Measurements from ENCODE around the gene PLEKHG4B. TPM values are rescaled to one million over a fixed set of nuclear protein-coding genes. Genes with fewer than 3 reads are reported as not detected.
"Not testable (repeated sequence)": the region's sequence is repeated elsewhere in the genome, so short reads cannot be mapped to it uniquely, and the experiment has no call there.

The PLEKHG4B gene
- total and polyA plus RNA-seq, 9 donors: 0.46 to 2.9 (median 1.1) TPM

DNA sequence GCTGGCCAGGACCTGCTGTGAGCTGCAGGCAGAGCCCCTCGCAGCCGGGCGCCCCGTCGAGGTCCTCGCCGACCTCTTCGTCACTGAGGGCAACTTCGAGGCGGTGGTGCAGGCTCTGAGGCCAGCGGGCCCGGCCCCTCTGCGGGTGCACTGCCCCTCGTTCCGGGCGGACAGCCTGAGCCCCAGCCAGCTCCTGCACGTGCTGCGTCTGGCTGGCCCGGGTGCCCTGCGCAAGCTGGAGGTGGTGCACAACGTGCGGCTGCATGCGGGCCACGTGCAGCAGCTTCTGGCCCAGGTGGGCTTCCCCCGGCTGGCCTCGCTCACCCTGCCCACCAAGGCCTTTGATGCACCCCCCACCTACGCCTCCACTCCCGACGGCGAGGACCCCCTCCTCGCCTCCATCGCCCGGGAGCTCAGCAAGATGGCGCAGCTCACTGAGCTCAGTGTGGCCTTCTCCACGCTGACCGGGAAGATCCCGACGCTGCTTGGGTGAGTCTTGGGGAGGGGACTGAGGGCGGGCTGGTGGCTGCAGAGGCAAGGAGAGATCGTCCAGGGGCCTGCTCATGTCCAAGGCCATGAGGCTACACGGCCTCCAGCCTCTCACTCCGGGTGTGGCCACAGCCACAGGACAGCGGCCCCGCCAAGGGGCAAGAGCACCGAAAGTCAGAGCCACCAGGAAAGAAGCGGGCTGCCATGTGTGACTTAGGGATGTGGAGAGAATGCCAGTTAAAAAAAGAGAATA, 100.2 kb downstream of the PLEKHG4B start:
- peak overlapping the region; percentile 47 for H3K4me3 ChIP-seq (ENCODE audit: low read length)
- peaks cover 5% of the 10 kb centered on the region for H3K36me3 ChIP-seq (ENCODE audit: control insufficient read depth, insufficient read depth, low read length)
- WGBS (ENCODE audit: insufficient coverage): 77% methylated on average over 46 of the region's 46 CpGs
- H3K4me1 ChIP-seq (ENCODE audit: control insufficient read depth, insufficient read depth, low read length): peaks cover 38% of the 10 kb centered on the region
- H3K27ac ChIP-seq (ENCODE audit: low read length): peak overlapping the region; percentile 51
- peaks cover 9% of the 10 kb centered on the region for H3K27me3 ChIP-seq (ENCODE audit: control insufficient read depth, insufficient read depth, low read length)
- no peaks in the 10 kb centered on the region for H3K9me3 ChIP-seq (replicated peaks; ENCODE audit: control insufficient read depth, low read depth, low read length)
- no peak for DNase-seq

- Histone ChIP-seq H3K36me3 (ENCODE audit: control insufficient read depth, insufficient read depth, low read length) (peaks cover 5% of the 10 kb centered on the region), H3K4me3 (ENCODE audit: low read length) (peak overlapping the region; percentile 47), H3K9me3 (replicated peaks; ENCODE audit: control insufficient read depth, low read depth, low read length) (no peaks in the 10 kb centered on the region), H3K27me3 (ENCODE audit: control insufficient read depth, insufficient read depth, low read length) (peaks cover 9% of the 10 kb centered on the region), H3K4me1 (ENCODE audit: control insufficient read depth, insufficient read depth, low read length) (peaks cover 38% of the 10 kb centered on the region), H3K27ac (ENCODE audit: low read length) (peak overlapping the region; percentile 51)
- DNase-seq: no peak
- 82% methylated on average over 6 of the region's 9 CpGs for WGBS (ENCODE audit: insufficient coverage)
Measured at GRCh38 chr5:192691-192969, 100.7 kb downstream of the PLEKHG4B start.

DNA sequence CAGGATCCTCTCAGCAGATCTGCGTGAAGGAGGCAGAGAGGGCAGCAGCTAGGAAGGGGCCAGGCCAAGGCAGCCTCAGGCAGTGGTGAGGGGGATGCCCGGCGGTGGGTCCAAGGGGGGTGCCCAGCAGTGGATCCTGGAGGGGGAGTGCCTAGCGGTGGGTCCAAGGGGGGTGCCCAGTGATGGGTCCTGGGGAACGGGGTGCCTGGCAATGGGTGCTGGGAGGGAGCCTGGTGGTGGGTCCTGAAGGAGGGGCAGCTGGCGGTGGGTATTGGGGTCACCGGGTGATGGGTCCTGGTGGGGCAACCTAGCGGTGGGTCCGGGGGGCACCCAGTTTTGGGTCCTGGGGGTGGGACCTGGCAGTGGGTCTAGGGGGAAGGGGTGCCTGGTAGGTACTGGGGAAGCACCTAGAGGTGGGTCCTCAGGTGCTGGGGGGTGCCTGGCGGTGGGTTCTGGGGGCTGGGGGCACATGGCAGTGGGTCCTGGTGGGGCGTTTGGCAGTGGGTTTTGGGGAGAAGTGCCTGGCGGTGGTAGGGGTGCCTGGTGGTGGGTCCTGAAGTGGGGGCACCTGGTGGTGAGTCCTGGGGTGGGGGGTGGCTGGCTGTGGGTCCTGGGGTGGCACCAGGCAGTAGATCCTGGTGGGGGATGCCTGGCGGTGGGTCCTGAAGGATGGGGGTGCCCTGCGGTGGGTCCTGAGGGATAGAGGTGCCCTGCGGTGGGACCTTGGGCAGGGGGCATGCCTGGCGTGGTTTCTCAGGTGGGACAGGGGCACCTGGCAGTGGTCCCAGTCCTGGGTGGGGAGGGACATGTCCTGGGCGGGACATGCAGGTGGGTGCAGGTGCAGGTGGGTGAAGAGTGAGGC, 101.2 kb downstream of the PLEKHG4B start:
- DNase-seq: no peak
- peaks cover 9% of the 10 kb centered on the region for H3K27me3 ChIP-seq (ENCODE audit: control insufficient read depth, insufficient read depth, low read length)
- H3K27ac ChIP-seq (ENCODE audit: low read length): peak overlapping the region; percentile 51
- peak overlapping the region; percentile 47 for H3K4me3 ChIP-seq (ENCODE audit: low read length)
- H3K9me3 ChIP-seq (replicated peaks; ENCODE audit: control insufficient read depth, low read depth, low read length): no peaks in the 10 kb centered on the region
- peaks cover 33% of the 10 kb centered on the region for H3K4me1 ChIP-seq (ENCODE audit: control insufficient read depth, insufficient read depth, low read length)
- WGBS (ENCODE audit: insufficient coverage): 89% methylated on average over 16 of the region's 17 CpGs
- peaks cover 5% of the 10 kb centered on the region for H3K36me3 ChIP-seq (ENCODE audit: control insufficient read depth, insufficient read depth, low read length)

- Histone ChIP-seq H3K4me1 (ENCODE audit: control insufficient read depth, insufficient read depth, low read length) (peaks cover 24% of the 10 kb centered on the region), H3K9me3 (replicated peaks; ENCODE audit: control insufficient read depth, low read depth, low read length) (no peaks in the 10 kb centered on the region), H3K4me3 (ENCODE audit: low read length) (peak overlapping the region; percentile 47), H3K36me3 (ENCODE audit: control insufficient read depth, insufficient read depth, low read length) (peaks cover 5% of the 10 kb centered on the region), H3K27me3 (ENCODE audit: control insufficient read depth, insufficient read depth, low read length) (peaks cover 7% of the 10 kb centered on the region), H3K27ac (ENCODE audit: low read length) (no peak overlapping the region)
- WGBS (ENCODE audit: insufficient coverage): 78% methylated on average over 9 of the region's 15 CpGs
- no peak for DNase-seq
Measured at GRCh38 chr5:194102-194501, 102.1 kb downstream of the PLEKHG4B start.

DNA sequence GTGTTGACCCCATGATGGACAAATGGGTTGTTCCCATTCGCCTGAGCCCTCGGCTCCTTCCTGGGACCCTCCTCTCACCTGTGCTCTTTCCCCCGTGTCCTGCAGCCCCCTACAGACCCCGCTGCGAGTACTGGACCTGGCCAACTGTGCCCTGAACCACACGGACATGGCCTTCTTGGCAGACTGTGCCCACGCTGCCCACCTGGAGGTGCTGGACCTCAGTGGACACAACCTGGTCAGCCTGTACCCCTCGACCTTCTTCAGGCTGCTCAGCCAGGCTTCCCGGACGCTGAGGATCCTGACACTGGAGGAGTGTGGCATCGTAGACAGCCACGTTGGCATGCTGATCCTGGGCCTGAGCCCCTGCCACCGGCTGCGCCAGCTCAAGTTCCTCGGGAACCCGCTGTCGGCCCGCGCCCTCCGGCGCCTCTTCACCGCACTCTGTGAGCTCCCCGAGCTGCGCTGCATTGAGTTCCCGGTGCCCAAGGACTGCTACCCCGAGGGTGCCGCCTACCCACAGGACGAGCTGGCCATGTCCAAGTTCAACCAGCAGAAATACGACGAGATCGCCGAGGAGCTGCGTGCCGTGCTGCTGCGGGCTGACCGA, 102.7 kb downstream of the PLEKHG4B start:
- Histone ChIP-seq H3K9me3 (replicated peaks; ENCODE audit: control insufficient read depth, low read depth, low read length) (no peaks in the 10 kb centered on the region), H3K4me1 (ENCODE audit: control insufficient read depth, insufficient read depth, low read length) (peaks cover 18% of the 10 kb centered on the region), H3K4me3 (ENCODE audit: low read length) (no peak overlapping the region), H3K36me3 (ENCODE audit: control insufficient read depth, insufficient read depth, low read length) (peaks cover 5% of the 10 kb centered on the region), H3K27me3 (ENCODE audit: control insufficient read depth, insufficient read depth, low read length) (peaks cover 7% of the 10 kb centered on the region), H3K27ac (ENCODE audit: low read length) (no peak overlapping the region)
- 92% methylated on average over 35 of the region's 36 CpGs for WGBS (ENCODE audit: insufficient coverage)
- no peak for DNase-seq

GRCh38 chr5:195401-196160, 103.6 kb downstream of the PLEKHG4B start:
- 72% methylated on average over 24 of the region's 33 CpGs for WGBS (ENCODE audit: insufficient coverage)
- Histone ChIP-seq H3K36me3 (ENCODE audit: control insufficient read depth, insufficient read depth, low read length) (peaks cover 5% of the 10 kb centered on the region), H3K9me3 (replicated peaks; ENCODE audit: control insufficient read depth, low read depth, low read length) (no peaks in the 10 kb centered on the region), H3K27me3 (ENCODE audit: control insufficient read depth, insufficient read depth, low read length) (peaks cover 7% of the 10 kb centered on the region), H3K27ac (ENCODE audit: low read length) (no peak overlapping the region), H3K4me3 (ENCODE audit: low read length) (no peak overlapping the region), H3K4me1 (ENCODE audit: control insufficient read depth, insufficient read depth, low read length) (peaks cover 11% of the 10 kb centered on the region)
- no peak for DNase-seq

DNA sequence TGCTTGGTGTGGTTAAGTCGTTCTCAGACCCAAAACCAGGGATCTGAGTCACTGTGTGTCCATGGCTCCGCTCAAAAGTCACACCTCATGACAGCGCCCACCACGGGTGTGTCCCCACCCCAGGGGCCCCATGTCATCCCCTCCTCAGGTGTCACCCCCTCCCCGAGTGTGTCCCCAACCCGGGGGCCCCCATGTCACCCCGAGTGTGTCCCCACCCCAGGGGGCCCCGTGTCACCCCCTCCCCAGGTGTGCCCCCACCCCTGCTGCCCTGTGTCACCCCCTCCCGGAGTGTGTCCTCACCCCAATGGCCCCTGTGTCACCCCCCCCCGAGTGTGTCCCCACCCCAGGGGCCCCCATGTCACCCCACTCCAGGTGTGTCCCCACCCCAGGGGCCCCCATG, 104.4 kb downstream of the PLEKHG4B start:
- Histone ChIP-seq H3K27me3 (ENCODE audit: control insufficient read depth, insufficient read depth, low read length) (peaks cover 1% of the 10 kb centered on the region), H3K9me3 (replicated peaks; ENCODE audit: control insufficient read depth, low read depth, low read length) (no peaks in the 10 kb centered on the region), H3K4me1 (ENCODE audit: control insufficient read depth, insufficient read depth, low read length) (peaks cover 9% of the 10 kb centered on the region), H3K36me3 (ENCODE audit: control insufficient read depth, insufficient read depth, low read length) (peaks cover 5% of the 10 kb centered on the region), H3K27ac (ENCODE audit: low read length) (no peak overlapping the region), H3K4me3 (ENCODE audit: low read length) (no peak overlapping the region)
- WGBS (ENCODE audit: insufficient coverage): 81% methylated on average over 4 of the region's 10 CpGs
- no peak for DNase-seq

- not testable (repeated sequence) for H3K27ac ChIP-seq (ENCODE audit: low read length); H3K4me3 ChIP-seq (ENCODE audit: low read length); H3K4me1 ChIP-seq (ENCODE audit: control insufficient read depth, insufficient read depth, low read length); H3K27me3 ChIP-seq (ENCODE audit: control insufficient read depth, insufficient read depth, low read length); DNase-seq; H3K36me3 ChIP-seq (ENCODE audit: control insufficient read depth, insufficient read depth, low read length); H3K9me3 ChIP-seq (replicated peaks; ENCODE audit: control insufficient read depth, low read depth, low read length)
- 49% methylated on average over 13 of the region's 18 CpGs for WGBS (ENCODE audit: insufficient coverage)
Measured at GRCh38 chr5:197031-197430, 105.1 kb downstream of the PLEKHG4B start.

- peaks cover 5% of the 10 kb centered on the region for H3K36me3 ChIP-seq (ENCODE audit: control insufficient read depth, insufficient read depth, low read length)
- no peaks in the 10 kb centered on the region for H3K9me3 ChIP-seq (replicated peaks; ENCODE audit: control insufficient read depth, low read depth, low read length)
- DNase-seq: no peak
- H3K27me3 ChIP-seq (ENCODE audit: control insufficient read depth, insufficient read depth, low read length): no peaks in the 10 kb centered on the region
- H3K4me3 ChIP-seq (ENCODE audit: low read length): no peak overlapping the region
- peaks cover 10% of the 10 kb centered on the region for H3K4me1 ChIP-seq (ENCODE audit: control insufficient read depth, insufficient read depth, low read length)
- no peak overlapping the region for H3K27ac ChIP-seq (ENCODE audit: low read length)
- 89% methylated on average over 2 of the region's 12 CpGs for WGBS (ENCODE audit: insufficient coverage)
Measured at GRCh38 chr5:197892-198489, 106.0 kb downstream of the PLEKHG4B start.

Data from muscle of leg (tissue), 11 donors.